Suppressor macrophage treated with lipopolysaccharide for 4 hours (primary cell): ENCODE measurements around the gene LIFR.
"Not testable (repeated sequence)": the region's sequence is repeated elsewhere in the genome, so short reads cannot be mapped to it uniquely, and the experiment has no call there.

Source experiments
- DNase-seq: peaks from one replicate; pipeline ENCODE4 v3.0.0-alpha.2; 2020

LIFR gene

DNA sequence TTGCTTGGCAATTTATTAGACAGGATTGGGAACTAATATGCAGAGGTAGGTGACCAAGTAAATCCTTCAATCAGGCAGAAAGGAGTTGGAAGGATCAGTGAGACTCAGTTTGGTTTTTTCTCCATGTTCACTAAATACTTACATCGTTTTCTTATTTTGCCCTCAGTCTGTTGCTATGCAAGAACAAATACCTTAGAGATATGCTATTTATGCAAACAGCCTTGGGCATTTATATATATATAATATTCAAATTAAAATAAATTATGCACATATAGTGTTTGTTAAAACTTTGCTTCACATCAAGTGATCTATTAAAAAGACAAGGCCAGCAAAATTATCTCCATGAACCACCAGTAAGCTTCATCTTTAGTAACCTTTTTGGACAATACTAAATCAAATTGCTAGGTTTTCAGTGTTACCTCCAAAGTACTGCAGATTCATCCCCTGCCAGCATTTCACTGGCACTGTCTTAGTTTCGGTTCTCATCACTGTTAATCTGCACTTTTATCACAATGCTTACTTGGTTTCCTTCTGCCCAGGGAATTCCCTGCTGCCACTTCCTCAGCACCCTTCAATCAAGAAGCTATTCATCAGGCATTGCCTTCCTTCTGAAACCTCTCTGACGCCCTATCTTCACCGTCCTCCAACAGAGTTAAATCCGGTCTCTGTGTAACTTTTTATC is 26.0 kb upstream of the LIFR start:
- DNase-seq = peak; percentile 43

DNA sequence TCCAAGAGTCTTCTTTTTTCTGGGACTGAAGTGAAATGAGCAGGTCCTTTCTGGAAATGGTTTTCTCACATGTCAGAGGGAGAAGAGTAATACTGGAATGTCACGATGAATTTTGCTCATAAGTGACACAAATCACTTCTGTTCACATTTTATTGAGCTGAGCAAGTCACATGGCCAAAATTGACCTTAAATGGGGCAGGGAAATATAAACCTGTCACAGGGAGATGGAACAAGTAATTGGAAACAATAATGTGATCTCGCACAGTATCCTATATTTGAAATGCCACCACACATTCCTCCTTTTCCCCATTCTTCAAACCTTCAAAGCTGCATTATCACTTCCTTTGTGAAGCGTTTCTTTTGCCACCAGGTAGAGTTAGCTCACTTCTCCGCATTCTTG is 25.2 kb upstream of the LIFR start:
- DNase-seq = no peak

- DNase-seq = no peak
Observed at GRCh38 chr5:38579105-38579504, 22.7 kb upstream of the LIFR start.

GRCh38 chr5:38576961-38577684 is 20.7 kb upstream of the LIFR start:
- no peak for DNase-seq

DNA sequence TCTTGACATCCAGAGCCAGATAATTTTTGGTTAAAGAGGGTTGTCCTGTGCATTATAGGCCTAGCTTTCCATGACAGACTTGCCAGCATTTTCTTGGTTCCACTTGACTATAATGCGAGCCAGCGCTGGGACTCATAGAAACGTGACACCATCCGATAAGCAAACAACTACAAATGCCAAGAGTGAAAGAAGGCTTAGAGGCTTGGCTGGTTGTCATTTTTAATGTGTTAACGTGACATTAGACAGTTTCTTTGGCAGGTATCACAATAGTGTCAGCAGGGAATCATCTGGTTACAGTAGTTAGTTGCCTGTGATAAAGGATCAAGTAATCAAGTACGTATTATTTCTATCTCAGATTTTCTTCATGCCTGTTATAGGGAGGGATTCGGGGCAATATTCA is 20.0 kb upstream of the LIFR start:
- DNase-seq = no peak

DNA sequence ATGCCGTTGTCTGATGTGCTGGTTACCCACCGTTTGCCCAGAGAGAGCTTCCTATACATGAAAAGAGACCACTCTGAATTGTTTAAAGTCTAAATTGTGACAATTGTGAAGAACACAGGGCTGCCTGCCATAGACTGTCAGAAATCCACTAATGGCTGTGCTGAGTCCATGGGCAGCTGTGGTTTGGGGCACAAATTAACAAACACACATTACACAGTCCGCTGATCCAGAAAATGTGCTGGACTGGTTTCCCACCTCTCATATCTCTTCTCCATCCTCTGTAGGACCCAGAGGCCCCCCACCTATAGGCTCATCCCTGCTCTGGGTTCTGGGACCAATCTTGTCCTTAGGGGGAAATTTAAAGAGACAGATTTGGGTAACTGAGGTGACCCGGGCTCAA is 19.0 kb upstream of the LIFR start:
- no peak for DNase-seq

- no peak for DNase-seq
Observed at GRCh38 chr5:38574009-38574408, 17.6 kb upstream of the LIFR start.

GRCh38 chr5:38573521-38573920 is 17.1 kb upstream of the LIFR start:
- no peak for DNase-seq

- DNase-seq = no peak
Observed at GRCh38 chr5:38569180-38569579, 12.7 kb upstream of the LIFR start.

DNA sequence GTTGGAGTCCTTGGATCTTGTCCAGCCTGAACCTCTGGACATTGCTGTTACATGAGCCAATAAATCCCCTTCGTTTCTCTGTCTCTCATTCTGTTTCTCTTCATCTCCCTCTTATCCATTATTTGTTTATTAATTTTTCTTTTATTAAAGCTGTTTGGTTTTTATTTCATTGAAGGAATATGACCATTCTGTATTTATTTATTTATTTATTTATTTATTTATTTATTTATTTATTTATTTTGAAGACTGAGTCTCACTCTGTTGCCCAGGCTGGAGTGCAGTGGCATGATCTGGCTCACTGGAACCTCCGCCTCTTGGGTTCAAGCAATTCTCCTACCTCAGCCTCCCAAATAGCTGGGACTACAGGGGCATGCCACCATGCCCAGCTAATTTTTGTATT is 10.9 kb upstream of the LIFR start:
- DNase-seq = not testable (repeated sequence)

- DNase-seq = no peak
Observed at GRCh38 chr5:38563624-38564023, 7.2 kb upstream of the LIFR start.

DNA sequence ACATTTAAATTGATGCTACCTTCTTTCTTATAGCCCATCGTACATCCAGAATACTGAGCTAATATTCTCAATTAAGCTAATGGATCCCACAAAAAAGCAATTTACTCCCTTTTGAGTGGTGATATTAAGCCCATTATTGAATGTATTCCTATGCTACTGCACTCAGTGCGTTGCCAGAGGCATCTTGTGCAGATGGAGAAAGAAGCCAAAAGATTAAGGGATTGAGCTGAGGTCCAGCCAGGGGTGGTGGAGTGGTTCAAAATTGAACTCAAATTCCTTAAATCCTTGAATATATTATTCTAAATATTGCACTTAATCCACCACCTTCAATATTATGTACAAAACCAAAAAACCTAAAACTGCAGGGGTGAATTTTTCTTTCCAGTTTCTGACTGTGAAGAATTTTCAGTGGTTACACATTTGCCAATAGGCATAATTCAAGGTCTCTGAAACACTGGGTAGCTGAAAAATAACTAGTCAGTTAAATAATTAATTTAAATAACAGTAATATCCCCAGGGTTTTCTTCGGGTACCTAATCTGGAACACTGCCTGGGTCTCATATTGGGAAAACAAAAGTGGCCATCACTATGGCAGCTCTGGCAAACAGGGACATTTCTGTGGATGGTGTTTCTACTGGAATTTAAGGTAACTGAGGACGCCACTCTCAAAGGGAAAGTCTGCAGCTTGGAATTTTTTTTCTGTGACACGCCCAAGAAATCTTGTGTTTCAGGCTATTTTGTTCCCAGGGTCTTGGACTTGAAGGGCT is 6.2 kb upstream of the LIFR start:
- DNase-seq = no peak

GRCh38 chr5:38559428-38559827 is 3.0 kb upstream of the LIFR start:
- DNase-seq = no peak

DNA sequence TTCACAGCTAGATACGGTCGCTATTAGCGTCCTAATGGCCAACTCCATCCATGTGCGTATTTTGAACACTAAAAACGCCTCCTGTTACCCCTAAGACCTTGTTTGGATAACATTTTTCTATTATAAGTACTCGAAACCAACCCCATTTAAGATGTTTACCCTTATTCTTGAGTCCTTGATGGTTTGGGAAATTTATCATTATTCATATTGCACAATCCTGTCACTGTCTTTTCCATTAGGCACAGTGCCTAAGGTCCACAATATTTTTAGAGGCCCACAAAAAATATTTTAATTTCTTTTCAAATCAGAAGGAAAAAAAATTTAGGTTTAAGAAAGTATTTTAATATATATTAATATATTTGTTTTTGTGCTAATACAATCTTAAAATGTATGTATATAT is 1.3 kb upstream of the LIFR start:
- DNase-seq = no peak

DNA sequence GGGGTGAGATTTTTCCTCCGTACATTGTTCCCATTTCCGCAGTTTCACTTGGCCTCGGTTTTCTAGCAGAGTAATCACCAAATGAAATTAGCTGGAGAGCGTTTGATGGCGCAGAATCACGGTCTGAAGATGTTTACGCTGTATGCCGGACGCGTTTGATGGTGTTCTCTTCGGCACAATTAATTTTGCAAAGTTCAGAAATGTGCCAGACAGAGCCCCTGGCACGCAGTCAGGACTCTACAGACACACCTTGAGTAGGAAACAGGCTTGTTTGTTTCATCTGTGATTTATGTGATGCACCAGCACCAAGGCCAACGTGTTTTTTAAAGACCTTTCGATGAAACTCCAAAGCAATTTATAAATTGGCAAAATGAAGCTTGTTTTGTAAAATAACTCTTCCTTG is 863 bp upstream of the LIFR start:
- no peak for DNase-seq

GRCh38 chr5:38556088-38556598 is 303 bp downstream of the LIFR start:
- DNase-seq = no peak

- DNase-seq = no peak
Observed at GRCh38 chr5:38555354-38556087, 925 bp downstream of the LIFR start.

- DNase-seq = no peak
Observed at GRCh38 chr5:38554861-38555260, 1.6 kb downstream of the LIFR start.

- DNase-seq = no peak
Observed at GRCh38 chr5:38554403-38554802, 2.0 kb downstream of the LIFR start.

- DNase-seq = no peak
Observed at GRCh38 chr5:38553001-38553521, 3.4 kb downstream of the LIFR start.

GRCh38 chr5:38551030-38552017 is 5.1 kb downstream of the LIFR start:
- peak; percentile 28 for DNase-seq
